ENCODE results near the gene AMACR. TPM values are rescaled to one million over a fixed set of nuclear protein-coding genes. Genes with fewer than 3 reads are reported as not detected.

AMACR gene
- total and polyA plus RNA-seq, 2 of the 8 experiments (the other 6 are each of a cell fraction or from before 2014, with no cell fraction given): 9.1 to 12.6 TPM

- no peak within 1 kb of the TSS for H3K18ac ChIP-seq (ENCODE audit: extremely low read depth, low read length)
- no peaks in the 10 kb centered on the region for H3K79me1 ChIP-seq (ENCODE audit: low read depth, low read length)
- no peak within 1 kb of the TSS for H3K9ac ChIP-seq (replicated peaks in 1 of 4; ENCODE audit: extremely low read depth in 1 of 4, low read depth in 3 of 4, low read length in 3 of 4)
- FAIRE-seq: no peak
- H4K5ac ChIP-seq (ENCODE audit: insufficient read length, low read depth, low read length): no peak within 1 kb of the TSS
- H3K4ac ChIP-seq (replicated peaks; ENCODE audit: insufficient read length, low read depth, low read length): no peak within 1 kb of the TSS
- H4K91ac ChIP-seq (replicated peaks; ENCODE audit: insufficient read length, low read length): no peak within 1 kb of the TSS
- no peak within 1 kb of the TSS for H2BK15ac ChIP-seq (ENCODE audit: low read length)
- H2BK12ac ChIP-seq (ENCODE audit: low read depth, low read length): no peak within 1 kb of the TSS
- H3K4me2 ChIP-seq (ENCODE audit: insufficient read depth in 1 of 2, low read depth in 2 of 2, low read length in 2 of 2): no peak within 1 kb of the TSS
- no peak within 1 kb of the TSS for H2BK120ac ChIP-seq (replicated peaks; ENCODE audit: low read depth, low read length)
- 82% methylated on average over 10 of the region's 10 CpGs; no CpG with 5 or more reads in 1 of the 2 experiments for WGBS, 2 experiments (ENCODE audit: extremely low coverage in 1 of 2, insufficient coverage in 1 of 2, insufficient read length in 1 of 2, insufficient replicate concordance in 2 of 2, low coverage in 1 of 2, low lambda C conversion rate in 2 of 2, missing lambda C conversion rate in 1 of 2)
- H2AK5ac ChIP-seq (ENCODE audit: low read depth, low read length): no peak within 1 kb of the TSS
- H3K56ac ChIP-seq (replicated peaks; ENCODE audit: insufficient read length, low read depth, low read length): no peak within 1 kb of the TSS
- H2AFZ ChIP-seq (ENCODE audit: low read length): no peak within 1 kb of the TSS
- H3K27me3 ChIP-seq (replicated peaks in 1 of 4; ENCODE audit: control insufficient read depth in 3 of 4, extremely low read depth in 1 of 4, insufficient read depth in 3 of 4, low read length in 3 of 4): no peaks in the 10 kb centered on the region
- H3K36me3 ChIP-seq (ENCODE audit: control insufficient read depth in 2 of 4, insufficient read depth in 4 of 4, low read length in 3 of 4): no peaks in the 10 kb centered on the region
- no peaks in the 10 kb centered on the region for H4K20me1 ChIP-seq (replicated peaks in 1 of 2; ENCODE audit: control insufficient read depth in 1 of 2, insufficient read depth in 2 of 2, low read length in 2 of 2)
- no peak within 1 kb of the TSS for H4K8ac ChIP-seq (ENCODE audit: extremely low read depth, insufficient read depth, low read length)
- no peak within 1 kb of the TSS for H3K4me3 ChIP-seq (ENCODE audit: extremely low read depth in 1 of 4, insufficient read depth in 2 of 4, low read depth in 3 of 4, low read length in 4 of 4)
- no peak for DNase-seq (ENCODE audit: low read depth in 1 of 2, low spot score in 2 of 2)
- no peaks in the 10 kb centered on the region; a peak in 1 of 7 replicates for H3K4me1 ChIP-seq (replicated peaks in 1 of 4; ENCODE audit: control insufficient read depth in 3 of 4, insufficient read depth in 4 of 4, low read length in 3 of 4)
- H2BK5ac ChIP-seq (ENCODE audit: low read depth, low read length): no peak within 1 kb of the TSS
- no peaks in the 10 kb centered on the region; the same call in 1 of the 2 replicates for H3K23me2 ChIP-seq (ENCODE audit: low read depth, low read length)
- no peaks in the 10 kb centered on the region for H3K79me2 ChIP-seq (ENCODE audit: control insufficient read depth in 1 of 2, insufficient read depth in 2 of 2, low read length in 2 of 2)
- ChIA-PET POLR2A (ENCODE audit: partially characterized antibody) (interaction anchor here (0.7 kb wide), 1 partner anchor 1930 kb away, joined by 3 read pairs; no protein-coding TSS in a partner anchor), CTCF (ENCODE audit: partially characterized antibody) (interaction anchor here (0.9 to 2.0 kb wide), 2 partner anchors 10 to 46 kb away, joined by 4 to 6 read pairs; no protein-coding TSS in a partner anchor)
- H3K9me3 ChIP-seq (ENCODE audit: insufficient read depth in 2 of 2, low read depth in 1 of 2, low read length in 1 of 2): no peaks in the 10 kb centered on the region
- H3K27ac ChIP-seq (ENCODE audit: low read depth, low read length): no peak within 1 kb of the TSS
- no peak within 1 kb of the TSS for H2BK20ac ChIP-seq (ENCODE audit: low read length)
- H3K23ac ChIP-seq (ENCODE audit: insufficient read length): no peak within 1 kb of the TSS
- TF ChIP-seq CHD2 (IDR thresholded peaks at IDR 0.05; ENCODE audit: low read length) (no peak), KDM5A (IDR thresholded peaks at IDR 0.05; ENCODE audit: low read length) (no peak), TAF1 (IDR thresholded peaks at IDR 0.05; ENCODE audit: low read depth, low read length) (no peak), KDM4A (IDR thresholded peaks at IDR 0.05; ENCODE audit: low read depth, low read length, severe bottlenecking) (no peak), NANOG (IDR thresholded peaks at IDR 0.05; ENCODE audit: insufficient read depth, low read depth, low read length, poor library complexity, severe bottlenecking) (no peak), SIN3A (conservative IDR thresholded peaks at IDR 0.05 in 1 of 2, IDR thresholded peaks at IDR 0.05 in 1 of 2; ENCODE audit: low read depth in 1 of 2, low read length in 2 of 2) (no peak), CTBP2 (IDR thresholded peaks at IDR 0.05; ENCODE audit: borderline replicate concordance, insufficient read depth, insufficient read length, low read length) (no peak), CREB1 (IDR thresholded peaks at IDR 0.05) (no peak), SP2 (IDR thresholded peaks at IDR 0.05; ENCODE audit: low read length) (no peak), SP4 (IDR thresholded peaks at IDR 0.05; ENCODE audit: low read length) (no peak), E2F6 (IDR thresholded peaks at IDR 0.05) (no peak), RNF2 (IDR thresholded peaks at IDR 0.05; ENCODE audit: borderline replicate concordance, low read depth, low read length, missing control alignments, poor library complexity, severe bottlenecking) (no peak)
- no peak within 1 kb of the TSS for H3K14ac ChIP-seq (ENCODE audit: insufficient read length)
These were observed 35.4 kb upstream of the AMACR start, which contains the start of gene C1QTNF3 for GRCh38 chr5:34043099-34043876. Gene C1QTNF3 (minus strand): TSS chr5:34043213. CDS start chr5:34043125, 88 bp downstream.

Data from H1 (cell line).